Gastroesophageal sphincter (tissue), 3 donors: ENCODE data around the gene FABP6.

Experiments
- CTCF ChIP-seq, 4 experiments: fragments of 200-600 bp in 2 of 4; fragments of 450-650 bp in 2 of 4; sonication (generic) in 1 of 4; IDR thresholded peaks; one replicate each; pipeline ENCODE4 v1.5.1; 2017 to 2019; ENCODE audit warnings: antibody characterized with exemption in 4 of 4, mild to moderate bottlenecking in 2 of 4, moderate library complexity in 2 of 4
- EP300 ChIP-seq: sonication (generic); formaldehyde crosslinking; IDR thresholded peaks from one replicate; pipeline ENCODE4 v1.6.1; 2017; ENCODE audit warnings: antibody characterized with exemption, mild to moderate bottlenecking
- POLR2A ChIP-seq, 2 donors: fragments of 450-650 bp; IDR thresholded peaks; one replicate each; pipeline ENCODE4 v1.6.1; 2017; ENCODE audit warnings: antibody characterized with exemption in 2 of 2, mild to moderate bottlenecking in 2 of 2, moderate library complexity in 1 of 2
- POLR2AphosphoS5 ChIP-seq: sonication (generic); formaldehyde crosslinking; IDR thresholded peaks from one replicate; pipeline ENCODE4 v1.6.1; 2017; ENCODE audit warnings: antibody characterized with exemption

GRCh38 chr5:160269017-160269416, 39.7 kb downstream of the FABP6 start:
- no peak for TF ChIP-seq CTCF (IDR thresholded peaks at IDR 0.05)
- no peak for TF ChIP-seq POLR2A (IDR thresholded peaks at IDR 0.05)
- peak; percentile 51 for TF ChIP-seq POLR2AphosphoS5
- no peak for TF ChIP-seq EP300
